GM19239 (cell line): Measurements from ENCODE around the gene ULK3.

Experiments used
- DNase-seq: peaks from one replicate; pipeline ENCODE4 v3.0.0; 2011; ENCODE audit warnings: low spot score; ENCODE audit not compliant: insufficient read length
- FAIRE-seq: peaks from 2 replicates; lab custom pipeline; 2011; peaks lifted over from hg19 to GRCh38; lab: Jason Lieb, UNC

Gene ULK3

GRCh38 chr15:74790080-74790916 is 52.7 kb downstream of the ULK3 start:
- peak; percentile 96 for FAIRE-seq
- no peak for DNase-seq

GRCh38 chr15:74789741-74790079 is 53.2 kb downstream of the ULK3 start:
- FAIRE-seq (no peak), DNase-seq (no peak)

- FAIRE-seq (no peak), DNase-seq (no peak)
These were observed 53.8 kb downstream of the ULK3 start for GRCh38 chr15:74789171-74789631.

- FAIRE-seq (no peak), DNase-seq (no peak)
These were observed 54.2 kb downstream of the ULK3 start for GRCh38 chr15:74788683-74789151.

- FAIRE-seq (no peak), DNase-seq (no peak)
These were observed 54.8 kb downstream of the ULK3 start for GRCh38 chr15:74788042-74788682.

- DNase-seq = peak; percentile 73
- FAIRE-seq = peak; percentile 99
These were observed 55.5 kb downstream of the ULK3 start for GRCh38 chr15:74787251-74788041.

- DNase-seq (no peak), FAIRE-seq (peak; percentile 68)
These were observed 56.3 kb downstream of the ULK3 start for GRCh38 chr15:74786551-74787165.
